K562 (cell line): ENCODE data around the gene DTNA. TPM values are rescaled to one million over a fixed set of nuclear protein-coding genes. Genes with fewer than 3 reads are reported as not detected.

Experiments used
- ATAC-seq: fragments of 200-7000 bp; cut with Tn5 transposase; 3 replicates; pipeline ENCODE4 v1.9.1; 2020; ENCODE audit warnings: moderate library complexity
- BruUV-seq: library from RNA; stranded (reverse); fragments of 400-500 nt; replicated peaks from 2 replicates; lab custom pipeline; 2021; lab: Mats Ljungman, UMichigan
- CTCF ChIA-PET: fragments of 300-600 bp; formaldehyde crosslinking; extraction: SDS; loops from one replicate; lab custom pipeline; 2021; ENCODE audit warnings: low intra/inter-chr PET ratio; lab: Yijun Ruan, JAX
- POLR2A ChIA-PET: fragments of 300-600, 350-650 bp; sonication (Branson Sonifier 250); formaldehyde crosslinking; extraction: SDS; loops from one replicate; lab custom pipeline; 2021; ENCODE audit warnings: antibody characterized with exemption, inconsistent platforms; lab: Yijun Ruan, JAX
- DNase-seq, 4 experiments: peaks; one replicate each; pipeline versions ENCODE4 v3.0.0 to v3.0.0-alpha.2; 2011 to 2018; ENCODE audit warnings: low spot score in 3 of 4, mixed read lengths in 3 of 4; ENCODE audit errors: extremely low read depth in 1 of 4
- FAIRE-seq: peaks from 2 replicates; lab custom pipeline; 2011; peaks lifted over from hg19 to GRCh38; lab: Jason Lieb, UNC
- H2AFZ ChIP-seq: 2 replicates; pipeline ENCODE4 v1.6.0; 2011; ENCODE audit warnings: low read depth, low read length, control low read depth, inconsistent platforms
- H3K27ac ChIP-seq: fragments of 200-600 bp; 3 replicates; pipeline ENCODE4 v1.8.0; 2011; ENCODE audit warnings: low read depth, mild to moderate bottlenecking, control low read depth, inconsistent platforms, low read length, moderate library complexity, mixed read lengths; ENCODE audit errors: extremely low read depth
- H3K27me3 ChIP-seq, 2 experiments: fragments of 300-600 bp in 1 of 2; 2 replicates in 1 of 2; 3 replicates in 1 of 2; pipeline versions ENCODE4 v1.6.0 to v1.8.0; 2011; ENCODE audit warnings: inconsistent platforms in 2 of 2, low read length in 2 of 2, mild to moderate bottlenecking in 1 of 2, mixed read lengths in 1 of 2, moderate library complexity in 1 of 2; ENCODE audit not compliant: control insufficient read depth in 2 of 2, insufficient read depth in 2 of 2
- H3K36me3 ChIP-seq: fragments of 300-600 bp; 3 replicates; pipeline ENCODE4 v1.8.0; 2011; ENCODE audit warnings: mild to moderate bottlenecking, low read length, inconsistent platforms; ENCODE audit not compliant: control insufficient read depth, insufficient read depth
- H3K4me1 ChIP-seq, 2 experiments: fragments of 200-600 bp in 1 of 2; replicated peaks in 1 of 2; 2 replicates in 1 of 2; 3 replicates in 1 of 2; pipeline versions ENCODE4 v1.5.1 to v1.8.0; 2011; ENCODE audit warnings: inconsistent platforms in 2 of 2, low read length in 2 of 2, mild to moderate bottlenecking in 1 of 2, mixed read lengths in 1 of 2, moderate library complexity in 1 of 2; ENCODE audit not compliant: control insufficient read depth in 2 of 2, insufficient read depth in 2 of 2
- H3K4me2 ChIP-seq: 2 replicates; pipeline ENCODE4 v1.6.1; 2011; ENCODE audit warnings: low read length, control low read depth, inconsistent platforms, mixed read lengths; ENCODE audit not compliant: insufficient read depth
- H3K4me3 ChIP-seq: fragments of 200-600 bp; sonication (generic), shearing (Covaris generic); 2 replicates; pipeline ENCODE4 v1.5.1; 2016; ENCODE audit warnings: control low read depth, inconsistent platforms
- H3K79me2 ChIP-seq: fragments of 200-600 bp; 3 replicates; pipeline ENCODE4 v1.8.0; 2011; ENCODE audit warnings: low read length, inconsistent platforms; ENCODE audit not compliant: control insufficient read depth, insufficient read depth
- H3K9ac ChIP-seq, 2 experiments: 2 replicates each; pipeline versions ENCODE4 v1.6.0 to v1.6.1; 2011; ENCODE audit warnings: low read depth in 2 of 2, low read length in 2 of 2, control low read depth in 1 of 2, inconsistent platforms in 1 of 2, mild to moderate bottlenecking in 1 of 2, mixed read lengths in 1 of 2; ENCODE audit not compliant: insufficient read depth in 1 of 2
- H3K9me1 ChIP-seq: one replicate; pipeline ENCODE4 v1.6.0; 2011; ENCODE audit warnings: inconsistent platforms, mild to moderate bottlenecking, low read length, moderate library complexity; ENCODE audit not compliant: control insufficient read depth, insufficient read depth
- H3K9me3 ChIP-seq: replicated peaks from 2 replicates; pipeline ENCODE4 v1.5.1; 2011; ENCODE audit warnings: low read depth, low read length, inconsistent platforms; ENCODE audit not compliant: control insufficient read depth, insufficient read depth
- H4K20me1 ChIP-seq: replicated peaks from 2 replicates; pipeline ENCODE4 v1.6.1; 2011; ENCODE audit warnings: low read length, inconsistent platforms, mixed read lengths; ENCODE audit not compliant: control insufficient read depth, insufficient read depth
- CBX3 ChIP-seq, 2 experiments: IDR thresholded peaks; 1 replicate in 1 of 2; 2 replicates in 1 of 2; pipeline ENCODE4 v1.6.1; 2012; ENCODE audit warnings: inconsistent platforms in 2 of 2, low read length in 2 of 2, borderline replicate concordance in 1 of 2, control low read depth in 1 of 2
- PHB ChIP-seq: fragments of 250-450 bp; sonication (Bioruptor Pico); IDR thresholded peaks from 2 replicates; pipeline ENCODE4 v1.5.0; 2021
- SIN3A ChIP-seq, 2 experiments: fragments of 150-350 bp in 1 of 2; IDR thresholded peaks; 2 replicates each; pipeline ENCODE4 v1.6.1; 2011 to 2016; ENCODE audit warnings: borderline replicate concordance in 2 of 2, low read depth in 2 of 2, low read length in 2 of 2, mild to moderate bottlenecking in 2 of 2, moderate library complexity in 2 of 2; ENCODE audit not compliant: control insufficient read depth in 1 of 2
- SUPT5H ChIP-seq: fragments of 450-650 bp; IDR thresholded peaks from 2 replicates; pipeline ENCODE4 v1.6.1; 2016
- TEAD4 ChIP-seq, 2 experiments: sonication (generic) in 1 of 2; formaldehyde crosslinking in 1 of 2; IDR thresholded peaks; 2 replicates each; pipeline versions ENCODE4 v1.6.1 to v1.8.0; 2012 to 2022; ENCODE audit warnings: borderline replicate concordance in 1 of 2, inconsistent platforms in 1 of 2, low read length in 1 of 2, mild to moderate bottlenecking in 1 of 2, missing genetic modification reagents in 1 of 2
- TRIM24 ChIP-seq, 2 experiments: fragments of 450-650 bp; IDR thresholded peaks; 2 replicates each; pipeline ENCODE4 v1.6.1; 2016
- ZEB2 ChIP-seq: fragments of 450-650 bp; IDR thresholded peaks from 2 replicates; pipeline ENCODE4 v1.6.1; 2016
- WGBS: fragments of 100-300 bp; shearing (Covaris generic); methylation state at CpG from one replicate; pipeline ENCODE4 v1.1.6; 2016; ENCODE audit warnings: low coverage, mixed read lengths; ENCODE audit not compliant: insufficient coverage; ENCODE audit errors: missing lambda C conversion rate; 5-methylcytosine and 5-hydroxymethylcytosine counted together
- in situ Hi-C: fragments of 300-500 bp; cut with MboI; formaldehyde crosslinking; loops from 4 replicates; pipeline ENCODE4 v1.15.0; 2018; ENCODE audit warnings: inconsistent platforms, mixed read lengths
- intact Hi-C: fragments of 100-400 bp; cut with micrococcal nuclease; formaldehyde crosslinking; loops from 2 replicates; pipeline ENCODE4 v1.14.2; 2022
- polyA plus RNA-seq, 8 experiments: library from polyadenylated mRNA; depleted of rRNA in 4 of 8; stranded (reverse) in 5 of 8; unstranded in 3 of 8; fragments of >200 nt; fragmentation: Nextera tagmentation in 2 of 8; fragmentation: Illumina TruSeq in 1 of 8; extraction: Ambion mirVana in 2 of 8; extraction: Trizol in 1 of 8; gene quantifications; 2 replicates each; pipeline versions ENCODE4 v1.2.1 to v1.2.3, GENCODE V29; 2011 to 2014; ENCODE audit warnings: inconsistent platforms in 1 of 8, missing spikeins in 1 of 8
- total RNA-seq, 7 experiments: library from RNA; depleted of rRNA in 6 of 7; stranded (reverse); fragments of >200 nt in 6 of 7; fragmentation: Illumina TruSeq in 2 of 7; extraction: Trizol in 2 of 7; gene quantifications; 2 replicates each; pipeline versions ENCODE4 v1.2.1 to v1.2.3, GENCODE V29; 2011 to 2021; ENCODE audit warnings: low replicate concordance in 1 of 7
- TF ChIP-seq, protein P1 (sequence below): fragments of 250-450 bp; sonication (Bioruptor Pico); IDR thresholded peaks from 2 replicates; pipeline ENCODE4 v1.9.0; 2021; ENCODE audit warnings: mild to moderate bottlenecking
- TF ChIP-seq, protein P2 (sequence below): fragments of 250-450 bp; sonication (Bioruptor Pico); IDR thresholded peaks from 2 replicates; pipeline ENCODE4 v1.4.0; 2020

Gene DTNA
- total and polyA plus RNA-seq, 9 of the 15 experiments (the other 6 are each of a cell fraction or from before 2014, with no cell fraction given): 0.07 to 2.4 (median 0.22) TPM; not detected in 2

DNA sequence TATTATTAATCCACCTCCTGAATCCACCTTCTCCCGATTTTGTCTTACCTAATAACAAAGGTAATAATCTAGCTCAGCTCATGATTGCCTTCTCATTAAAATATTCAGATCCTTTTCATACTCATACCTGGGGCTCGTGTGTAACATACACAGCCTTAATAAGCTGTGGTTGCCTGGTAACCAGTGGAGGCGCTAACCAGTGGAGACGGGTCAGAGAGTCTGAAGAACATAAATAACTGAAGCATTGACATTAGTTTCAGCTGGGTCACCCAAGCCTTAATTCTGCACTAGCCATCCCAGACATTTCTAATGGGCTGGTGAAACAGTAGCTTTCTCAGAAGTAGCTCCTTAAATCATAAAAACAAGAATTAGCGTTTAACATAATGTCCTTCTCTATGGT, 14.8 kb upstream of the DTNA start:
- Histone ChIP-seq H3K4me2 (no peak overlapping the region), H3K9ac (no peak overlapping the region), H3K4me1 (no peaks in the 10 kb centered on the region), H2AFZ (no peak overlapping the region), H3K27me3 (no peaks in the 10 kb centered on the region), H3K79me2 (no peaks in the 10 kb centered on the region), H3K4me3 (no peak overlapping the region), H4K20me1 (no peaks in the 10 kb centered on the region), H3K36me3 (no peaks in the 10 kb centered on the region), H3K27ac (no peak overlapping the region), H3K9me3 (no peaks in the 10 kb centered on the region), H3K9me1 (no peaks in the 10 kb centered on the region)
- WGBS: 1% methylated on average over 5 of the region's 5 CpGs
- ATAC-seq (no peak), DNase-seq (no peak), FAIRE-seq (no peak)
- ChIA-PET POLR2A (interaction anchor here (0.5 kb wide), 1 partner anchor 476 kb away, joined by 3 read pairs; no protein-coding TSS in a partner anchor), CTCF (no interaction called here)
- in situ Hi-C loops (no loop called here), intact Hi-C loops (no loop called here)
- no TSS peak for BruUV-seq
- TF ChIP-seq TRIM24 (IDR thresholded peaks at IDR 0.05) (no peak), SUPT5H (no peak), TEAD4 (IDR thresholded peaks at IDR 0.05; ENCODE audit: low read length) (no peak), TEAD4 (CRISPR knock-in tag; IDR thresholded peaks at IDR 0.05; ENCODE audit: borderline replicate concordance) (no peak), ZEB2 (no peak), CBX3 (IDR thresholded peaks at IDR 0.05; ENCODE audit: borderline replicate concordance in 1 of 2, low read length in 2 of 2) (no peak), SIN3A (IDR thresholded peaks at IDR 0.05; ENCODE audit: borderline replicate concordance in 2 of 2, control insufficient read depth in 1 of 2, low read depth in 2 of 2, low read length in 2 of 2) (no peak), PHB (CRISPR knock-in tag) (no peak)
- TF ChIP-seq, protein P1, sequence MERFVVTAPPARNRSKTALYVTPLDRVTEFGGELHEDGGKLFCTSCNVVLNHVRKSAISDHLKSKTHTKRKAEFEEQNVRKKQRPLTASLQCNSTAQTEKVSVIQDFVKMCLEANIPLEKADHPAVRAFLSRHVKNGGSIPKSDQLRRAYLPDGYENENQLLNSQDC (CRISPR knock-in tag): no peak
- TF ChIP-seq, protein P2, sequence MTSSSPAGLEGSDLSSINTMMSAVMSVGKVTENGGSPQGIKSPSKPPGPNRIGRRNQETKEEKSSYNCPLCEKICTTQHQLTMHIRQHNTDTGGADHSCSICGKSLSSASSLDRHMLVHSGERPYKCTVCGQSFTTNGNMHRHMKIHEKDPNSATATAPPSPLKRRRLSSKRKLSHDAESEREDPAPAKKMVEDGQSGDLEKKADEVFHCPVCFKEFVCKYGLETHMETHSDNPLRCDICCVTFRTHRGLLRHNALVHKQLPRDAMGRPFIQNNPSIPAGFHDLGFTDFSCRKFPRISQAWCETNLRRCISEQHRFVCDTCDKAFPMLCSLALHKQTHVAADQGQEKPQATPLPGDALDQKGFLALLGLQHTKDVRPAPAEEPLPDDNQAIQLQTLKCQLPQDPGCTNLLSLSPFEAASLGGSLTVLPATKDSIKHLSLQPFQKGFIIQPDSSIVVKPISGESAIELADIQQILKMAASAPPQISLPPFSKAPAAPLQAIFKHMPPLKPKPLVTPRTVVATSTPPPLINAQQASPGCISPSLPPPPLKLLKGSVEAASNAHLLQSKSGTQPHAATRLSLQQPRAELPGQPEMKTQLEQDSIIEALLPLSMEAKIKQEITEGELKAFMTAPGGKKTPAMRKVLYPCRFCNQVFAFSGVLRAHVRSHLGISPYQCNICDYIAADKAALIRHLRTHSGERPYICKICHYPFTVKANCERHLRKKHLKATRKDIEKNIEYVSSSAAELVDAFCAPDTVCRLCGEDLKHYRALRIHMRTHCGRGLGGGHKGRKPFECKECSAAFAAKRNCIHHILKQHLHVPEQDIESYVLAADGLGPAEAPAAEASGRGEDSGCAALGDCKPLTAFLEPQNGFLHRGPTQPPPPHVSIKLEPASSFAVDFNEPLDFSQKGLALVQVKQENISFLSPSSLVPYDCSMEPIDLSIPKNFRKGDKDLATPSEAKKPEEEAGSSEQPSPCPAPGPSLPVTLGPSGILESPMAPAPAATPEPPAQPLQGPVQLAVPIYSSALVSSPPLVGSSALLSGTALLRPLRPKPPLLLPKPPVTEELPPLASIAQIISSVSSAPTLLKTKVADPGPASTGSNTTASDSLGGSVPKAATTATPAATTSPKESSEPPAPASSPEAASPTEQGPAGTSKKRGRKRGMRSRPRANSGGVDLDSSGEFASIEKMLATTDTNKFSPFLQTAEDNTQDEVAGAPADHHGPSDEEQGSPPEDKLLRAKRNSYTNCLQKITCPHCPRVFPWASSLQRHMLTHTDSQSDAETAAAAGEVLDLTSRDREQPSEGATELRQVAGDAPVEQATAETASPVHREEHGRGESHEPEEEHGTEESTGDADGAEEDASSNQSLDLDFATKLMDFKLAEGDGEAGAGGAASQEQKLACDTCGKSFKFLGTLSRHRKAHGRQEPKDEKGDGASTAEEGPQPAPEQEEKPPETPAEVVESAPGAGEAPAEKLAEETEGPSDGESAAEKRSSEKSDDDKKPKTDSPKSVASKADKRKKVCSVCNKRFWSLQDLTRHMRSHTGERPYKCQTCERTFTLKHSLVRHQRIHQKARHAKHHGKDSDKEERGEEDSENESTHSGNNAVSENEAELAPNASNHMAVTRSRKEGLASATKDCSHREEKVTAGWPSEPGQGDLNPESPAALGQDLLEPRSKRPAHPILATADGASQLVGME (CRISPR knock-in tag): no peak
